NCI-H146 treated with DMSO at 0.1 percent for 48 hours (cell line): ENCODE results near the gene KLK8.
"Not testable (repeated sequence)": the region's sequence is repeated elsewhere in the genome, so short reads cannot be mapped to it uniquely, and the experiment has no call there.

ENCODE experiments used
- DNase-seq: peaks from one replicate; lab custom pipeline; 2025; ENCODE audit not compliant: unreplicated experiment; lab: John Stamatoyannopoulos, UW

The KLK8 gene

GRCh38 chr19:50983625-50984292, 17.6 kb downstream of the KLK8 start, which contains the start of gene KLK7:
Gene KLK7, minus strand, starts transcription at chr19:50983917. Its CDS starts 1,518 bp downstream, at chr19:50982399.
- no peak for DNase-seq

- DNase-seq, result no peak
These were observed 19.2 kb downstream of the KLK8 start for GRCh38 chr19:50982186-50982585.

GRCh38 chr19:50981587-50982146, 19.7 kb downstream of the KLK8 start:
- DNase-seq, result no peak

GRCh38 chr19:50980208-50980607, 21.2 kb downstream of the KLK8 start:
- DNase-seq, result no peak

GRCh38 chr19:50979758-50980157, 21.6 kb downstream of the KLK8 start:
- DNase-seq, result no peak

GRCh38 chr19:50978772-50979390, 22.5 kb downstream of the KLK8 start:
- DNase-seq, result no peak

- DNase-seq, result no peak
These were observed 23.8 kb downstream of the KLK8 start for GRCh38 chr19:50977626-50978025.

- no peak for DNase-seq
These were observed 25.6 kb downstream of the KLK8 start for GRCh38 chr19:50975766-50976165.

- DNase-seq, result no peak
These were observed 26.5 kb downstream of the KLK8 start for GRCh38 chr19:50974702-50975556.

- DNase-seq, result no peak
These were observed 28.5 kb downstream of the KLK8 start for GRCh38 chr19:50972795-50973376.

- DNase-seq, result not testable (repeated sequence)
These were observed 31.6 kb downstream of the KLK8 start for GRCh38 chr19:50969810-50970209.

GRCh38 chr19:50969413-50969760, 32.0 kb downstream of the KLK8 start, which contains the start of gene KLK6:
Gene KLK6, minus strand, starts transcription at chr19:50969591. Its CDS starts 1,487 bp downstream, at chr19:50968104.
- no peak for DNase-seq

- no peak for DNase-seq
These were observed 32.5 kb downstream of the KLK8 start for GRCh38 chr19:50968716-50969412.

- no peak for DNase-seq
These were observed 33.3 kb downstream of the KLK8 start for GRCh38 chr19:50967929-50968715.

- no peak for DNase-seq
These were observed 37.1 kb downstream of the KLK8 start for GRCh38 chr19:50964266-50964665.

- DNase-seq, result no peak
These were observed 38.0 kb downstream of the KLK8 start for GRCh38 chr19:50963381-50963780.

GRCh38 chr19:50962245-50962644, 39.2 kb downstream of the KLK8 start:
- DNase-seq, result no peak

- DNase-seq, result no peak
These were observed 41.5 kb downstream of the KLK8 start for GRCh38 chr19:50959731-50960500.

GRCh38 chr19:50957587-50957986, 43.8 kb downstream of the KLK8 start:
- no peak for DNase-seq
